GM12891 (cell line): Measurements from ENCODE around the gene HOXC9.

ENCODE experiments used
- PAX5 ChIP-seq: IDR thresholded peaks from 2 replicates; pipeline ENCODE4 v1.6.1; 2011; ENCODE audit warnings: low read length, moderate library complexity, mild to moderate bottlenecking; ENCODE audit not compliant: insufficient read depth, severe bottlenecking
- POLR2A ChIP-seq: IDR thresholded peaks from 2 replicates; pipeline ENCODE4 v1.6.1; 2011; ENCODE audit warnings: low read depth, low read length, control low read depth
- POLR2AphosphoS5 ChIP-seq: IDR thresholded peaks from 2 replicates; pipeline ENCODE4 v1.6.1; 2011; ENCODE audit warnings: low read depth, low read length, control low read depth
- POU2F2 ChIP-seq: IDR thresholded peaks from 2 replicates; pipeline ENCODE4 v1.6.1; 2011; ENCODE audit warnings: low read depth, mild to moderate bottlenecking, control low read depth, low read length, moderate library complexity
- SPI1 ChIP-seq: IDR thresholded peaks from 2 replicates; pipeline ENCODE4 v1.6.1; 2011; ENCODE audit warnings: low read depth, low read length, control low read depth
- TAF1 ChIP-seq: IDR thresholded peaks from 2 replicates; pipeline ENCODE4 v1.6.1; 2011; ENCODE audit warnings: low read depth, low read length, control low read depth

GRCh38 chr12:54024581-54025305 lies 24.8 kb downstream of the HOXC9 start:
- TF ChIP-seq POLR2A: no peak
- no peak for TF ChIP-seq SPI1
- TF ChIP-seq TAF1: no peak
- no peak for TF ChIP-seq POLR2AphosphoS5
- no peak for TF ChIP-seq POU2F2
- no peak for TF ChIP-seq PAX5
